ENCODE measurements around the gene TOX2.

The TOX2 gene

GRCh38 chr20:43941476-43942200 lies 27.0 kb downstream of the TOX2 start:
- no peak for DNase-seq

DNA sequence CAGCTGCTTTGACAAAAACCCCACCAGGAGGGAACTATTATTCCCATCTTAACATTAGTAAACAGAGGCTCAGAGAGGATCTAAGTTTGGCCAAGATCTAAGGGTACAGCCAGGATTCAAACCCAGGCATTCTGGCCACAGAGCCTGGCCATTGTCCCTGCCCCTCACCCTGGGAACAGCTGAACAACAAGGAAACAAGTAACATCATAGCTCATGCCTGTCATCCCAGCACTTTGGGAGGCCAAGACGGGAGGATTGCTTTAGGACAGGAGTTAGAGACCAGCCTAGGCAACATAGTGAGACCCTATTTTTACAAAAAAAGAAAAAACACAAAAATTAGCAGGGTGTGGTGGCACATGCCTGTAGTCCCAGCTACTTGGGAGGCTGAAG lies 27.5 kb downstream of the TOX2 start:
- no peak for DNase-seq

- no peak for DNase-seq
Observed at GRCh38 chr20:43942667-43943285, 28.1 kb downstream of the TOX2 start.

DNA sequence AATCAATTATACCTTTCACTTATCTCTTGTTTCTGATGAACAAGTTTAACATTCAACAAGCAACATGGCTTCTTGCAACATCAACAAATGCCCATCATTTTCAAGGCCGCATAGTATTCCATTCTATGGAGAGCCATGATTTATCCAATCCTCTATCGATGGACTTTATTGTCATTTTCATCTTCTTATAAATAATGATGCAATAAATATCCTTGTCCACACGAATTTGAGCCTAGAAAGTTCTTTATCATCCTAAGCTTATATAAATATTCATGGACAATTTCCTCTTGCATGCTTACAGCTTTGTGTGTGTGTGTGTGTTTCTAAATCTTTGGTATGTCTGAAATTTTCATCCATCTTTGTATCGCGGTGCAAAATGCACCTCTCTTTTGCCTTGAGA lies 29.1 kb downstream of the TOX2 start:
- DNase-seq, result no peak

DNA sequence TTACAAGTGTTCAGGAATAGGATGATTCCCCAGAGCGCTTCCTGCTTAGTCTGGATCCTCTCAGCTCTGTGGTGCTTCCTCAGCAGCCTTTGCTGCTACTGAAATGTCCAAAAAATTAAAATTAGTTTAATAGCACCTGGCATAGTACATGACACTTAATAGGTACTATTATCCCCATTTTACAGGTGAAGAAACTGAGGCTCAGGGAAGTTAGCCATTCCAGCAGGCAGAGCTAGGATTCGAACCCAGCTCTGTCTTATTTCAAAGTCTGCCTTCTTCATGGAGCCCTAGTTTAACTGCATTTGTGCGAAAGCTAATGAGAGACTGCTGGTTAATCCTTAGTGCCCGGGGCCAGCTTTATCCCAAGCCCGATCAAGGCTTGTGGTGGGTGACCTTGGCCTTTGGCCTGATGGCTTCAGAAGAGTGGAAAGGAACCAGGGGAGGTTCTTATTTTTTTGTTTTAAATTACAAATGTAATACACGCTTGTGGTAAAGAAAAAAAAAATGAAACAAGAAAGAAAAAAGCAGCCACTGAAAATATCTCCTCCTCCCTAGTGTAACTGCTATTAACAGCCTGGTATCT lies 30.1 kb downstream of the TOX2 start:
- DNase-seq, result no peak

DNA sequence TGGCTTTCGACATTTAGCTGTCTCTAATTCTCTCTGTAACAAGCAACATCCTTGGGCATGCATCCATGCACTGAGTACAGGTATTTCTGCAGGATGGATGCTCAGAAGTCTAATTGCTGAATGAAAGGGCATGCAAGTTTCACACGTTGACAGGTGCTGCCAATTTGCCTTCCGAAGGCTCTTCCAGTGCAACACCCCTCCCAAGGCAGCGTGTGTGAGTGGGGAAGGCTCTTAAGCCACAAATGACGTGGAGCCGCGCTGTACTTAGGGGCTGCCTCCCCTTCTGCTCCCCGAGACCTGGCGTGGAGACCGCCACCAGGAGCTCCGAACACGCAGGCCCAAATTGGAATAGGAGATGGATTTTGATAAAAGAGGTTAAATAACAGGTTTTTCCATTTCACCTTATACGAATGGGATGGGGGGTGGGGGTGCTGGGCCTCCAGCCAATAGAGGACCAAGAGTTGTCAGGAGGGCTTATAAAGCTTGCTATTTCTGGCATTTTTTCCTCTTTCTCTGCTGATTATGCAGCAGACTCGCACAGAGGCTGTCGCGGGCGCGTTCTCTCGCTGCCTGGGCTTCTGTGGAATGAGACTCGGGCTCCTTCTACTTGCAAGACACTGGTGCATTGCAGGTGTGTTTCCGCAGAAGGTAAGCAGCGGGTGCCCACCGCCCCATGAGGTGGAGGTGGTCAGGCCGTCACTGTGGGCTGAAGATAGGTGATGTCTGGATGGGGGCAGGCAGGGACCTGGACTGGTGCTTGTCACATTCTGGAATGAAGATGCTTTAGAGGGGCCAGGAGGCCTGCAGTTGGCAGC lies 30.9 kb downstream of the TOX2 start:
- no peak for DNase-seq

DNA sequence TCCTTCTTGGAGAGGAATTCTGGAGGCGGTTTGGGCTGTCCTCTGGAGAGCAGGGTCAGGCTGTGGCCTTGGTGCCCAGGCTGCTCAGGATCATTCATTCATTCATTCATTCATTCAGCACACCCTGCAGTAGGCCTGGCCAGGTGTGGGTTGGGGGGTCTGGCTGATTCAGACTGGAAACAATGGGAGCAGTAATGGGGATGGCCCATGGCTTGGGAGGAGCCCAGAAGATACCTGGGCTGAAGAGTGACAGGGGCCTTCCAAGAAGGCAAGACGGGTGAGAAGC lies 31.5 kb downstream of the TOX2 start:
- DNase-seq, result no peak

- no peak for DNase-seq
Observed at GRCh38 chr20:43946659-43947315, 32.1 kb downstream of the TOX2 start.

GRCh38 chr20:43947316-43947710 lies 32.7 kb downstream of the TOX2 start:
- DNase-seq, result no peak

DNA sequence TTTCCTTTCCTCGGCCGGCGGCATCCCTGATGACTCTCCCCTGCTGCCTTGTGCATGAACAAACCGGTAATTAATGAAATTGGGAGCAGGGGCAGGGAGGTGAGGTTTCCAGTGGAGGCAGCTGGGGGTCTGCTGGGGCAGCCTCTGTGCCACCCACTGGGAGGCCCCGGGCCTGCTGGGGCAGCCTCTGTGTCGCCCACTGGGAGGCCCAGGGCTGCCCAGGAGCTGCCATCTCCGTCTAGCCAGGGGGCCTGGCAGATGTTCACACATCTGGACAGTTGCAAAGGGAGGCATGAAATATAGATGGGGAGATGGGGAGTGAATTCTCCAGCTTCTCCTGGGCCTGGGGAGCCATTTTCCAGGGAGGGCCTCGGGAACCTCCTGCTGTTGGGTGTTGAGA lies 33.8 kb downstream of the TOX2 start:
- no peak for DNase-seq

GRCh38 chr20:43949248-43949647 lies 34.6 kb downstream of the TOX2 start:
- DNase-seq, result no peak

- no peak for DNase-seq
Observed at GRCh38 chr20:43949741-43950618, 35.3 kb downstream of the TOX2 start.

- DNase-seq, result no peak
Observed at GRCh38 chr20:43953919-43954592, 39.4 kb downstream of the TOX2 start.

DNA sequence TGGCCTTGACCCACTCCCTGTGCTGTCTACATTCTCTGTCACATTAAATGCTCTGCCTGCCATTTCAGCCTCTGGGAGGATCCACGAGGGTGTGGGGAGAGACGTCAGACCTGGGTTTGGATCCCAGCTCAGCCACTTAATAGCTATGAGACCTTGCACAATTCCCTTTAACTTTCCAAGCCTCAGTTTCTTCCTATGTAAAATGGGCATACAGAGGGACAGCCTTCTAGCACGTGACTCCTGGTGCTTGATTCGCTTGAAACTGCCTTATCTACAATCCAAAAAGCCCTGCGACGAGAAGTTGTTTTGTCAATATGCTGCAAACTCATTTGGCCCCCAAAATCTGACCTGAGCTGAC lies 40.0 kb downstream of the TOX2 start:
- no peak for DNase-seq

DNA sequence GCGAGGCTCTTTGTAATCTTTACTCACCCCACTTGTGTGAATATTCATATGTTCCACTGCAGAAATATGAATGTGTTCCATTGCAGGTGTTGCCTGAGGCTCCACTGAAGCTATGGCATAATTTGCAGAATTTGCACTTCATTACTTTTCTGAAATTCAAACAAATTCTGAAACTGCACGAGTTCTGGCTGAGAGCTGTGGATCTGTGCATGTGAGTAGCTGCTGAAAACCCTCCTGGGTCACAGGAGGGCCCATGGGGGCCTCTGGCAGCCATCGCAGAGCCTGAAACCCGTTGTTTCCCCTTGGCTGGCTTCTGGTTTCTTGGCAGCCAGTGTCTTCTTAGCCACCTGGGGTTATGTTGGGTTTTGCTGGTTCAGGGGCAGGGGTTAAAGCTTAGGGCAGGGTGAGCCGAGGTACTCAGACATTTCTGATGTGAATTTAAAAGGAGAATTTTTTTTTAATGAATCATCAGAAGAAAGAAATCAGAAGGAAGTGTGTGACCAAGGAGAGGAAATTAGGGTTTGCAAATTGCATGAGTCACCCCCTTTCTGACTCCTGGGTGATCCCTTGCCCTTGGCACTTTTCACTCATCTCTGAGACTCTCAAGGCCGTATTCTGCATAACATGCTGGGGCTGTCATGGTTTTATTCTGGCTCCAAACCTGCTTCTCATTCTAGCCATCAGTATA lies 40.6 kb downstream of the TOX2 start:
- DNase-seq, result no peak

- no peak for DNase-seq
Observed at GRCh38 chr20:43955750-43956191, 41.1 kb downstream of the TOX2 start.

DNA sequence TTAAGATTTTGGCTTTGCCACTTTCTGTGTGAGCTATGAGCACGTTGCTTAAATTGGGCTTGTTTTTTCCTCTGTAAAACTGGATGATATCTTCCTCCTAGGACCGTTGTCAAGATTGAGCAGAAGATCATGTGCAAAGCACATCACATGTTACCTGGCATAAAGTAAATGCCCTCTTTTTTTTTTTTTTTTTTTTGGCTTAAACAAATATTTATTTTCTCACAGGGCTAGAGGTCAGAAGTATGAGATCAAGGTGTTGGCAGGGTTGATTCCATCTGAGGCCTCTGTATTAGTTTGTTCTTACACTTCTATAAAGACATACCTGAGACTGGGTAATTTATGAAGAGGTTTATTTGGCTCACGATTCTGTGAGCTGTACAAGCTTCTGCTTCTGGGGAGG lies 42.7 kb downstream of the TOX2 start:
- DNase-seq, result no peak

GRCh38 chr20:43958626-43959025 lies 44.0 kb downstream of the TOX2 start:
- no peak for DNase-seq

DNA sequence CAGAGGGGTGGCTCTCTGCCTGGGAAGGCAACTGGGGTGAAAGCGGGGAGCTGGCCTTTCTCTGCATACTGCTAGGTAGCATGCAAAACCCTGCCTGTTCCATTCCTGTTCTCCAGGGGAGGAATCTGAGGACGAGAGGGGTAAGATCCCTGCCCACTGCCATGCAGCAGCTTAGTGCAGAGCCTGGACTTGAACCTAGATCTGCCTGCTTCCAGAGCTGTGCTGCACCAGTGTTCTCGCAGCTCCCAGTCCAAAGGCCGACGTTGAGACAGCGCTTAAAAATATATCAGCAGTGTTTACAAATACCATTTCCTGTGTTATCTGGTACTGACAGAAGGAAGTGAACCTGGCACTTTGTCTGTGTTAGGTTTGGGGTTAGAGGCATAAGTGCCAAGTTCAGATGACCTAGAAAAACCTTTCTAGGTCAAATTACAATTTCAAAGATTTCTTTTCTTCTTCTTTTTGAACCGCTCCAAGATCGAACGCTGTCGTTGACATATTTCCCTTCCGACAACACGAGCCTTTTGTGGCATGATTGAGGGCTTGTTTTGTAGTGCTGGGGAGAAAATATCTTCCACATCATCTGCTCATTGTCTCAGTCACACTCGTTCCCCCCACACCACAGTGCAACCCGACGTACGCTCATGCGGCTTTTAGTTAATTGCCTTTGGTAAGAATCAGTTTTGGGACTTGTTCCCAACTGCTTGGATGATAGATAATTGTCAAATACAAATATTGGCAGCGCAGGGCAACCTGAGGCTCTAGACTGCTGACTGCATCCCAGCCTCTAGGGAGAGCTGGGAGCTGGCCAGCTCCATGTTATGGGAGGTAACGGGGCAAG lies 44.6 kb downstream of the TOX2 start:
- DNase-seq, result no peak

DNA sequence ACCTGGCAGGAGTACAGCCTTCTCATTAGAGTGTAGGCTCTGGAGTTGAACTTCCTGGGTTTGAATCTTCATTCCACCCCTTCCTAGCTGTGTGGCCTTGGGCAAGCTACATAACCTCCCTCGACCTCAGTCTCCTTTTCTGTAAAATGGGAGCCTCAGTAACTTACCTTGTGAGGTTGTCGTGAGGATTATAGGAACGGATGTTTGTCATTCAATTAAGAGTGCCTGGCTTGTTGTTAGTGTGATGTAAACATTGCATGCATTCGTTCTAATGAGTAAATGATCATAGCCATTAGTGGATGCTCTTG lies 45.2 kb downstream of the TOX2 start:
- no peak for DNase-seq
